IMR-90 (cell line): Measurements from ENCODE around the gene RAD51B. TPM values are rescaled to one million over a fixed set of nuclear protein-coding genes. Genes with fewer than 3 reads are reported as not detected.

Experiments used
- ATAC-seq: fragments of 200-7000 bp; cut with Tn5 transposase; 2 replicates; pipeline ENCODE4 v1.9.1; 2020; ENCODE audit warnings: low read depth, mild to moderate bottlenecking, moderate library complexity
- BruUV-seq: library from RNA; stranded (reverse); fragments of 400-500 nt; replicated peaks from 2 replicates; lab custom pipeline; 2021; lab: Mats Ljungman, UMichigan
- CTCF ChIA-PET: fragments of 300-600 bp; formaldehyde crosslinking; extraction: SDS; loops from one replicate; lab custom pipeline; 2021; ENCODE audit warnings: antibody characterized with exemption; lab: Yijun Ruan, JAX
- POLR2A ChIA-PET: fragments of 300-600 bp; sonication (Branson Sonifier 250); formaldehyde crosslinking; loops from one replicate; lab custom pipeline; 2022; ENCODE audit warnings: antibody characterized with exemption; ENCODE audit not compliant: unreplicated experiment; lab: Charles Lee
- DNase-seq: peaks from one replicate; pipeline ENCODE4 v3.0.0; 2013
- H2AFZ ChIP-seq: replicated peaks from 2 replicates; pipeline ENCODE3; 2013; ENCODE audit warnings: low read length, mild to moderate bottlenecking; ENCODE audit not compliant: poor library complexity
- H2AK5ac ChIP-seq: 2 replicates; pipeline ENCODE4 v1.6.1; 2013; ENCODE audit warnings: low read depth, low read length, inconsistent platforms
- H2AK9ac ChIP-seq: replicated peaks from 2 replicates; pipeline ENCODE3; 2013; ENCODE audit warnings: mild to moderate bottlenecking, low read depth, low read length, moderate library complexity; ENCODE audit not compliant: poor library complexity
- H2BK120ac ChIP-seq: 2 replicates; pipeline ENCODE4 v1.6.1; 2013; ENCODE audit warnings: low read depth, low read length, inconsistent platforms
- H2BK15ac ChIP-seq: 3 replicates; pipeline ENCODE4 v1.6.1; 2013; ENCODE audit warnings: low read depth, low read length, inconsistent platforms
- H2BK20ac ChIP-seq: 2 replicates; pipeline ENCODE4 v1.6.1; 2013; ENCODE audit warnings: low read depth, mild to moderate bottlenecking, inconsistent platforms, low read length, moderate library complexity
- H2BK5ac ChIP-seq: 2 replicates; pipeline ENCODE4 v1.6.1; 2013; ENCODE audit warnings: mild to moderate bottlenecking, low read depth, low read length, inconsistent platforms; ENCODE audit not compliant: poor library complexity, severe bottlenecking
- H3K14ac ChIP-seq: replicated peaks from 2 replicates; pipeline ENCODE4 v1.6.1; 2013; ENCODE audit warnings: low read depth, low read length, inconsistent platforms
- H3K18ac ChIP-seq: 2 replicates; pipeline ENCODE4 v1.6.1; 2013; ENCODE audit warnings: low read depth, low read length, control low read depth
- H3K23ac ChIP-seq: 2 replicates; pipeline ENCODE4 v1.6.1; 2013; ENCODE audit warnings: low read depth, low read length, inconsistent platforms
- H3K27ac ChIP-seq: 2 replicates; pipeline ENCODE4 v1.5.1; 2013; ENCODE audit warnings: mild to moderate bottlenecking, control low read depth, low read length; ENCODE audit not compliant: insufficient read depth
- H3K27me3 ChIP-seq: 2 replicates; pipeline ENCODE4 v1.6.1; 2013; ENCODE audit warnings: low read length; ENCODE audit not compliant: control insufficient read depth, insufficient read depth
- H3K36me3 ChIP-seq: 2 replicates; pipeline ENCODE4 v1.6.1; 2013; ENCODE audit warnings: low read length, mixed read lengths; ENCODE audit not compliant: control insufficient read depth, insufficient read depth
- H3K4ac ChIP-seq: 2 replicates; pipeline ENCODE4 v1.6.1; 2013; ENCODE audit warnings: low read depth, low read length, inconsistent platforms
- H3K4me1 ChIP-seq: 2 replicates; pipeline ENCODE4 v1.6.1; 2013; ENCODE audit warnings: low read length, mixed read lengths; ENCODE audit not compliant: control insufficient read depth, insufficient read depth
- H3K4me2 ChIP-seq: 2 replicates; pipeline ENCODE4 v1.6.1; 2013; ENCODE audit warnings: low read depth, mild to moderate bottlenecking, control low read depth, low read length, moderate library complexity
- H3K4me3 ChIP-seq: 2 replicates; pipeline ENCODE4 v1.5.1; 2013; ENCODE audit warnings: low read depth, mild to moderate bottlenecking, control low read depth, low read length, moderate library complexity; ENCODE audit not compliant: insufficient read depth
- H3K56ac ChIP-seq: 2 replicates; pipeline ENCODE4 v1.6.1; 2013; ENCODE audit warnings: low read length, inconsistent platforms; ENCODE audit not compliant: insufficient read depth; ENCODE audit errors: extremely low read depth
- H3K79me1 ChIP-seq, 2 experiments: 2 replicates each; pipeline ENCODE4 v1.6.1; 2013; ENCODE audit warnings: low read length in 2 of 2, inconsistent platforms in 1 of 2, low read depth in 1 of 2
- H3K9ac ChIP-seq: 2 replicates; pipeline ENCODE4 v1.6.1; 2013; ENCODE audit warnings: low read depth, low read length, control low read depth
- H3K9me1 ChIP-seq: 2 replicates; pipeline ENCODE4 v1.6.1; 2013; ENCODE audit warnings: low read length, inconsistent platforms; ENCODE audit not compliant: insufficient read depth
- H3K9me3 ChIP-seq: 2 replicates; pipeline ENCODE4 v1.6.1; 2013; ENCODE audit warnings: low read length; ENCODE audit not compliant: control insufficient read depth, insufficient read depth
- H4K20me1 ChIP-seq: 2 replicates; pipeline ENCODE4 v1.6.1; 2013; ENCODE audit warnings: low read length, inconsistent platforms; ENCODE audit not compliant: insufficient read depth
- H4K5ac ChIP-seq: 2 replicates; pipeline ENCODE4 v1.6.1; 2013; ENCODE audit warnings: mild to moderate bottlenecking, low read depth, low read length, control low read depth
- H4K8ac ChIP-seq, 2 experiments: 2 replicates each; pipeline ENCODE4 v1.6.1; 2013; ENCODE audit warnings: low read depth in 2 of 2, low read length in 2 of 2, control low read depth in 1 of 2, inconsistent platforms in 1 of 2
- H4K91ac ChIP-seq: 2 replicates; pipeline ENCODE4 v1.6.1; 2013; ENCODE audit warnings: low read depth, low read length, inconsistent platforms; ENCODE audit not compliant: insufficient read depth
- BHLHE40 ChIP-seq: fragments of 150-350 bp; IDR thresholded peaks from 2 replicates; pipeline ENCODE4 v1.6.1; 2016; ENCODE audit warnings: mild to moderate bottlenecking, low read depth, low read length
- CEBPB ChIP-seq: IDR thresholded peaks from 2 replicates; pipeline ENCODE4 v1.6.1; 2012; ENCODE audit warnings: low read depth, low read length, improper control_type of control experiment
- CHD1 ChIP-seq: IDR thresholded peaks from 2 replicates; pipeline ENCODE4 v1.6.1; 2012; ENCODE audit warnings: low read depth, low read length, improper control_type of control experiment
- CTCF ChIP-seq: conservative IDR thresholded peaks from 2 replicates; pipeline ENCODE4 v1.5.1; 2012; ENCODE audit warnings: mild to moderate bottlenecking, low read depth, low read length, improper control_type of control experiment
- ELK1 ChIP-seq: fragments of 150-350 bp; IDR thresholded peaks from 2 replicates; pipeline ENCODE4 v1.6.1; 2016; ENCODE audit warnings: low read depth, mild to moderate bottlenecking, low read length, moderate library complexity, borderline replicate concordance
- FOS ChIP-seq: fragments of 150-350 bp; IDR thresholded peaks from 2 replicates; pipeline ENCODE4 v1.6.1; 2016; ENCODE audit warnings: low read depth, low read length
- MAFK ChIP-seq: IDR thresholded peaks from 2 replicates; pipeline ENCODE4 v1.6.1; 2012; ENCODE audit warnings: low read depth, low read length, improper control_type of control experiment
- MAZ ChIP-seq: IDR thresholded peaks from 2 replicates; pipeline ENCODE4 v1.6.1; 2012; ENCODE audit warnings: low read depth, mild to moderate bottlenecking, low read length, improper control_type of control experiment, moderate library complexity, borderline replicate concordance
- MXI1 ChIP-seq: IDR thresholded peaks from 2 replicates; pipeline ENCODE4 v1.6.1; 2012; ENCODE audit warnings: low read depth, mild to moderate bottlenecking, low read length, moderate library complexity, borderline replicate concordance
- NFE2L2 ChIP-seq: fragments of 150-350 bp; IDR thresholded peaks from 2 replicates; pipeline ENCODE4 v1.6.1; 2016; ENCODE audit warnings: low read depth, mild to moderate bottlenecking, low read length
- POLR2A ChIP-seq: IDR thresholded peaks from 2 replicates; pipeline ENCODE4 v1.6.1; 2012; ENCODE audit warnings: mild to moderate bottlenecking, low read depth, low read length
- RAD21 ChIP-seq: IDR thresholded peaks from 2 replicates; pipeline ENCODE4 v1.6.1; 2012; ENCODE audit warnings: low read length, improper control_type of control experiment
- RCOR1 ChIP-seq: IDR thresholded peaks from 2 replicates; pipeline ENCODE4 v1.6.1; 2012; ENCODE audit warnings: mild to moderate bottlenecking, low read length, improper control_type of control experiment; ENCODE audit not compliant: insufficient replicate concordance
- RFX5 ChIP-seq: IDR thresholded peaks from 2 replicates; pipeline ENCODE4 v1.8.0; 2012; ENCODE audit warnings: low read depth, mild to moderate bottlenecking, low read length, moderate library complexity
- SMC3 ChIP-seq: fragments of 150-350 bp; IDR thresholded peaks from 2 replicates; pipeline ENCODE4 v1.6.1; 2016; ENCODE audit warnings: low read depth, mild to moderate bottlenecking, antibody characterized with exemption, low read length, moderate library complexity
- USF2 ChIP-seq: fragments of 150-350 bp; IDR thresholded peaks from 2 replicates; pipeline ENCODE4 v1.6.1; 2017; ENCODE audit warnings: mild to moderate bottlenecking, antibody characterized with exemption, low read length, low read depth
- WGBS, 2 experiments: methylation state at CpG; one replicate each; pipeline versions ENCODE4 v1.1.5 to v1.1.7; 2013; ENCODE audit warnings: missing lambda C conversion rate in 2 of 2; ENCODE audit not compliant: insufficient read length in 1 of 2; ENCODE audit errors: extremely low coverage in 2 of 2; 5-methylcytosine and 5-hydroxymethylcytosine counted together
- dilution Hi-C: fragments of 300-500 bp; cut with HindIII; formaldehyde crosslinking; loops from one replicate; pipeline ENCODE4 v1.14.3; 2018; ENCODE audit warnings: low sequenced_read_pairs; ENCODE audit not compliant: unreplicated experiment
- in situ Hi-C: fragments of 300-500 bp; cut with MboI; formaldehyde crosslinking; loops from 3 replicates; pipeline ENCODE4 v1.14.3; 2019; ENCODE audit warnings: low sequenced_read_pairs, inconsistent platforms, mixed read lengths
- intact Hi-C: fragments of 100-400 bp; cut with micrococcal nuclease; formaldehyde crosslinking; loops from 2 replicates; pipeline ENCODE4 v1.10.0; 2022
- polyA plus RNA-seq, 3 experiments: library from polyadenylated mRNA; depleted of rRNA; stranded (reverse); fragments of >200 nt; gene quantifications; 2 replicates each; pipeline ENCODE4 v1.2.3, GENCODE V29; 2012; ENCODE audit warnings: low replicate concordance in 1 of 3
- total RNA-seq: library from RNA; depleted of rRNA; stranded (reverse); fragments of >200 nt; gene quantifications from 2 replicates; pipeline ENCODE4 v1.2.3, GENCODE V29; 2012

The RAD51B gene
- total and polyA plus RNA-seq, 2 of the 4 experiments (the other 2 are of a cell fraction), result 5.1 to 18.8 TPM

GRCh38 chr14:68479247-68479646 lies 659.7 kb downstream of the RAD51B start:
- DNase-seq, result peak; percentile 25
- ATAC-seq, result no peak
- Histone ChIP-seq H3K27me3 (no peaks in the 10 kb centered on the region), H3K9me3 (no peaks in the 10 kb centered on the region), H2AFZ (no peak overlapping the region), H2AK9ac (no peak overlapping the region), H3K14ac (no peak overlapping the region), H4K5ac (0 out of 2 replicates have a peak overlapping the region, but pooled peaks have one; percentile 25), H4K8ac (no peak overlapping the region), H3K4ac (no peak overlapping the region), H4K20me1 (no peaks in the 10 kb centered on the region), H2BK5ac (no peak overlapping the region), H3K9ac (no peak overlapping the region), H3K36me3 (no peaks in the 10 kb centered on the region), H2BK20ac (no peak overlapping the region), H3K23ac (no peak overlapping the region), H3K27ac (no peak overlapping the region), H3K79me1 (no peaks in the 10 kb centered on the region), H2BK15ac (no peak overlapping the region), H3K18ac (no peak overlapping the region), H3K9me1 (peaks cover 10% of the 10 kb centered on the region), H3K4me3 (no peak overlapping the region), H2AK5ac (no peak overlapping the region), H3K56ac (no peak overlapping the region), H3K4me1 (peaks cover 10% of the 10 kb centered on the region), H3K4me2 (no peak overlapping the region), H4K91ac (no peak overlapping the region), H2BK120ac (no peak overlapping the region)
- WGBS, 2 experiments, result 80% methylated on average over 1 of the region's 3 CpGs; no CpG with 5 or more reads in 1 of the 2 experiments
- TF ChIP-seq RCOR1 (no peak), BHLHE40 (no peak), CHD1 (no peak), NFE2L2 (no peak), MXI1 (no peak), POLR2A (no peak), RFX5 (no peak), MAZ (no peak), FOS (no peak), USF2 (no peak), CTCF (no peak), RAD21 (no peak), CEBPB (no peak), ELK1 (no peak), MAFK (no peak), SMC3 (no peak)
- in situ Hi-C loops, result no loop called here
- intact Hi-C loops, result no loop called here
- ChIA-PET CTCF (no interaction called here), POLR2A (no interaction called here)
- no TSS peak for BruUV-seq
- dilution Hi-C loops, result no loop called here
